Sigmoid colon (tissue), 7 donors: ENCODE measurements around the gene MYL1. TPM values are rescaled to one million over a fixed set of nuclear protein-coding genes. Genes with fewer than 3 reads are reported as not detected.

ENCODE experiments used
- DNase-seq: peaks from one replicate; pipeline ENCODE4 v3.0.0-alpha.2; 2019
- H3K27ac ChIP-seq, 4 donors: fragments of 200-600 bp; sonication (generic); one replicate each; pipeline ENCODE4 v1.5.1; 2016 to 2019; ENCODE audit warnings: mild to moderate bottlenecking in 1 of 4
- H3K27me3 ChIP-seq, 3 donors: fragments of 200-600 bp; sonication (generic); one replicate each; pipeline ENCODE4 v1.5.1; 2019; ENCODE audit warnings: mild to moderate bottlenecking in 1 of 3
- H3K36me3 ChIP-seq, 4 donors: fragments of 200-600 bp; sonication (generic); one replicate each; pipeline ENCODE4 v1.5.1; 2016 to 2019
- H3K4me1 ChIP-seq, 4 donors: fragments of 200-600 bp; sonication (generic); one replicate each; pipeline ENCODE4 v1.5.1; 2017 to 2019
- H3K4me3 ChIP-seq, 4 donors: fragments of 200-600 bp; sonication (generic); one replicate each; pipeline ENCODE4 v1.5.1; 2017 to 2019; ENCODE audit warnings: mild to moderate bottlenecking in 2 of 4, moderate library complexity in 1 of 4
- H3K9me3 ChIP-seq, 4 donors: fragments of 200-600 bp in 3 of 4; sonication (generic) in 3 of 4; one replicate each; pipeline versions ENCODE4 v1.5.1 to v1.6.1; 2013 to 2019
- EP300 ChIP-seq, 4 donors: sonication (generic); formaldehyde crosslinking; IDR thresholded peaks; one replicate each; pipeline ENCODE4 v1.6.1; 2017; ENCODE audit warnings: antibody characterized with exemption in 4 of 4
- POLR2A ChIP-seq, 2 donors: fragments of 450-650 bp; IDR thresholded peaks; one replicate each; pipeline ENCODE4 v1.6.1; 2016; ENCODE audit warnings: antibody characterized with exemption in 2 of 2, mild to moderate bottlenecking in 2 of 2, moderate library complexity in 2 of 2
- POLR2AphosphoS5 ChIP-seq, 4 donors: sonication (generic); formaldehyde crosslinking; IDR thresholded peaks; one replicate each; pipeline ENCODE4 v1.6.1; 2017; ENCODE audit warnings: antibody characterized with exemption in 4 of 4
- WGBS, 2 donors: extraction: QIAGEN DNeasy Blood & Tissue Kit; methylation state at CpG; one replicate each; pipeline ENCODE4 v1.1.7; 2013; 5-methylcytosine and 5-hydroxymethylcytosine counted together
- intact Hi-C: fragments of 100-400 bp; cut with DNase I; formaldehyde crosslinking; loops from one replicate; pipeline ENCODE4 v1.15.1; 2023
- polyA plus RNA-seq, 3 donors: library from polyadenylated mRNA; stranded (reverse); fragments of 200-250 nt; gene quantifications; one replicate each; pipeline ENCODE4 v1.2.3, GENCODE V29; 2013
- total RNA-seq, 4 donors: library from RNA; depleted of rRNA; stranded (reverse); fragments of >200 nt; gene quantifications; one replicate each; pipeline ENCODE4 v1.1.0, GENCODE V29; 2016
- TF ChIP-seq, protein P1 (sequence below), 4 experiments: fragments of 450-650 bp in 3 of 4; fragments of 200-600 bp in 1 of 4; IDR thresholded peaks; one replicate each; pipeline ENCODE4 v1.5.1; 2016 to 2019; ENCODE audit warnings: antibody characterized with exemption in 4 of 4, mild to moderate bottlenecking in 3 of 4, moderate library complexity in 2 of 4
- donor health status: healthy with polysubstance abuse.
- donor health status: Bipolar disorder and iron deficiency.
- donor health status: healthy.

Gene MYL1
- total and polyA plus RNA-seq, 7 donors: 4.8 TPM; not detected in 6

DNA sequence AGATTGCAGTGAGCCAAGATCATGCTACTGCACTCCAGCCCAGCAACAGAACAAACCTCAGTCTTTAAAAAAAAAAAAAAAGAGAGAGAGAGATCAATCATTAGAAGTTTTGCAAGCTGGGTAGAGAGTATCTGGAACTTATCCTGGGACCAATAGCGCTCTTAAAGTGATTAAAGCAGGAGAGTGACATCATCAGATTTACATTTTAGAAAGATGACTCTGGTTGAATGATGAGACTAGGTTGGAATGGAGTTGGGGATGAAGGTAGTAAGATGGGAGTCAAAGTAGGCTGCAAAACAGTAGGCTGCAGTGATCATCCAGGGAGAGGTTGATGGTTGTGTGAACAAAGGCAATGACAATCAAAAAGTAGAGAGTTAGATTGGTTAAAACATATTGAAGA lies 37.8 kb downstream of the MYL1 start:
- Histone ChIP-seq H3K36me3 (no peaks in the 10 kb centered on the region), H3K9me3 (no peaks in the 10 kb centered on the region), H3K27ac (no peak overlapping the region), H3K27me3 (no peaks in the 10 kb centered on the region), H3K4me3 (no peak overlapping the region), H3K4me1 (no peaks in the 10 kb centered on the region)
- WGBS, 2 donors: 91% methylated on average over 1 of the region's 1 CpG
- no peak for TF ChIP-seq EP300 (IDR thresholded peaks at IDR 0.05)
- TF ChIP-seq, protein P1, sequence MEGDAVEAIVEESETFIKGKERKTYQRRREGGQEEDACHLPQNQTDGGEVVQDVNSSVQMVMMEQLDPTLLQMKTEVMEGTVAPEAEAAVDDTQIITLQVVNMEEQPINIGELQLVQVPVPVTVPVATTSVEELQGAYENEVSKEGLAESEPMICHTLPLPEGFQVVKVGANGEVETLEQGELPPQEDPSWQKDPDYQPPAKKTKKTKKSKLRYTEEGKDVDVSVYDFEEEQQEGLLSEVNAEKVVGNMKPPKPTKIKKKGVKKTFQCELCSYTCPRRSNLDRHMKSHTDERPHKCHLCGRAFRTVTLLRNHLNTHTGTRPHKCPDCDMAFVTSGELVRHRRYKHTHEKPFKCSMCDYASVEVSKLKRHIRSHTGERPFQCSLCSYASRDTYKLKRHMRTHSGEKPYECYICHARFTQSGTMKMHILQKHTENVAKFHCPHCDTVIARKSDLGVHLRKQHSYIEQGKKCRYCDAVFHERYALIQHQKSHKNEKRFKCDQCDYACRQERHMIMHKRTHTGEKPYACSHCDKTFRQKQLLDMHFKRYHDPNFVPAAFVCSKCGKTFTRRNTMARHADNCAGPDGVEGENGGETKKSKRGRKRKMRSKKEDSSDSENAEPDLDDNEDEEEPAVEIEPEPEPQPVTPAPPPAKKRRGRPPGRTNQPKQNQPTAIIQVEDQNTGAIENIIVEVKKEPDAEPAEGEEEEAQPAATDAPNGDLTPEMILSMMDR (IDR thresholded peaks at IDR 0.05): no peak
- TF ChIP-seq POLR2AphosphoS5 (IDR thresholded peaks at IDR 0.05): no peak
- no peak for TF ChIP-seq POLR2A (IDR thresholded peaks at IDR 0.05)
- intact Hi-C loops: no loop called here
- no peak for DNase-seq

GRCh38 chr2:210271300-210271699 lies 43.7 kb downstream of the MYL1 start:
- intact Hi-C loops: no loop called here
- Histone ChIP-seq H3K27me3 (no peaks in the 10 kb centered on the region), H3K4me3 (no peak overlapping the region), H3K4me1 (no peaks in the 10 kb centered on the region), H3K9me3 (no peaks in the 10 kb centered on the region), H3K36me3 (no peaks in the 10 kb centered on the region), H3K27ac (no peak overlapping the region)
- TF ChIP-seq EP300 (IDR thresholded peaks at IDR 0.05) (no peak), POLR2A (IDR thresholded peaks at IDR 0.05) (no peak)
- TF ChIP-seq, protein P1 (IDR thresholded peaks at IDR 0.05): no peak
- DNase-seq: no peak

- H3K27me3 ChIP-seq: no peaks in the 10 kb centered on the region
- DNase-seq: no peak
- intact Hi-C loops: no loop called here
- H3K36me3 ChIP-seq: no peaks in the 10 kb centered on the region
- 28 to 30% methylated on average over 3 of the region's 3 CpGs for WGBS, 2 donors
- H3K27ac ChIP-seq: no peak overlapping the region
- TF ChIP-seq, protein P1 (IDR thresholded peaks at IDR 0.05): no peak
- TF ChIP-seq EP300 (IDR thresholded peaks at IDR 0.05) (no peak), POLR2A (IDR thresholded peaks at IDR 0.05) (no peak), POLR2AphosphoS5 (IDR thresholded peaks at IDR 0.05) (no peak)
- no peak overlapping the region for H3K4me3 ChIP-seq
- H3K9me3 ChIP-seq: no peaks in the 10 kb centered on the region
- H3K4me1 ChIP-seq: no peaks in the 10 kb centered on the region
Measured at GRCh38 chr2:210269148-210269547, 45.8 kb downstream of the MYL1 start.

DNA sequence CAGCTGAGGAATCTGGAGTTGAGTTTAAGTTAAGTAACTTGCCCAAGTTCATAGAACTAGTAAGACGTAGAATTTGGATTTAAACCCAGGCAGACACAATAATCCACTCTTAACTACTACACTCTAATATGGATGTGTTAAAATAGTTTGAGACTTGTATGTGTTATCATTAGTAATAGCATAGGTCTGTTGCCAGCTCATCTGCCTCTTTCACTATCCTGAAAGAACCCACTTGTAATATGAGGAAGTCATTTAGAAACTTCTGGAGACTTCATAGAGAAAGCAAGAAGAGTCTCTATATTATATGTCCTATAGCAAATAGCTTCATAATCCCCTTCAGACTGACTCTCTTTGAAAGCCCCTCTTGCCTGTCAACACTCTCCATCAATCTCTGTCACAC lies 46.7 kb downstream of the MYL1 start:
- H3K4me3 ChIP-seq: no peak overlapping the region
- DNase-seq: no peak
- no peaks in the 10 kb centered on the region for H3K36me3 ChIP-seq
- H3K4me1 ChIP-seq: no peaks in the 10 kb centered on the region
- no peaks in the 10 kb centered on the region for H3K9me3 ChIP-seq
- intact Hi-C loops: no loop called here
- 88 to 95% methylated on average over 1 of the region's 1 CpG for WGBS, 2 donors
- TF ChIP-seq, protein P1 (IDR thresholded peaks at IDR 0.05): no peak
- TF ChIP-seq POLR2A (IDR thresholded peaks at IDR 0.05): no peak
- no peak for TF ChIP-seq EP300 (IDR thresholded peaks at IDR 0.05)
- no peak for TF ChIP-seq POLR2AphosphoS5 (IDR thresholded peaks at IDR 0.05)
- H3K27ac ChIP-seq: no peak overlapping the region
- no peaks in the 10 kb centered on the region for H3K27me3 ChIP-seq

GRCh38 chr2:210267698-210268097 lies 47.3 kb downstream of the MYL1 start:
- no peak overlapping the region for H3K27ac ChIP-seq
- TF ChIP-seq, protein P1 (IDR thresholded peaks at IDR 0.05): no peak
- TF ChIP-seq POLR2A (IDR thresholded peaks at IDR 0.05) (no peak), POLR2AphosphoS5 (IDR thresholded peaks at IDR 0.05) (no peak), EP300 (IDR thresholded peaks at IDR 0.05) (no peak)
- no peaks in the 10 kb centered on the region for H3K4me1 ChIP-seq
- WGBS, 2 donors: 19 to 65% methylated on average over 1 of the region's 1 CpG
- intact Hi-C loops: no loop called here
- H3K9me3 ChIP-seq: no peaks in the 10 kb centered on the region
- no peaks in the 10 kb centered on the region for H3K36me3 ChIP-seq
- DNase-seq: no peak
- H3K4me3 ChIP-seq: no peak overlapping the region
- H3K27me3 ChIP-seq: no peaks in the 10 kb centered on the region
